Bladder microvascular endothelial cell (primary cell): ENCODE measurements around the gene STX16. TPM values are rescaled to one million over a fixed set of nuclear protein-coding genes. Genes with fewer than 3 reads are reported as not detected.

Experiments used
- total RNA-seq: library from RNA; depleted of rRNA; stranded (reverse); fragments of >200 nt; gene quantifications from 2 replicates; pipeline ENCODE4 v1.2.3, GENCODE V29; 2014

Gene STX16
- 20.2 and 70.5 TPM in 2 replicates for total RNA-seq

GRCh38 chr20:58650776-58651558 lies at the start of gene STX16:
Gene STX16 (plus strand): TSS chr20:58651283. CDS start chr20:58652007, 724 bp downstream.

GRCh38 chr20:58692579-58693225 lies 41.6 kb downstream of the STX16 start, which contains the start of gene NPEPL1:
Gene NPEPL1 (plus strand): TSS chr20:58692800. CDS start chr20:58692901, 101 bp downstream.

Other genes starting within 250 kb of the STX16 start
- gene APCDD1L, start 135.9 kb upstream of the STX16 start, total RNA-seq = 0.13 TPM in 1 of 2 replicates, not detected in the other
- 20.8 and 22.3 TPM in 2 replicates for gene NPEPL1, start 41.5 kb downstream of the STX16 start, total RNA-seq
- gene GNAS-AS1, start 199.6 kb downstream of the STX16 start, total RNA-seq = 0.13 TPM in 1 of 2 replicates, not detected in the other
- gene GNAS, start 201.4 kb downstream of the STX16 start, total RNA-seq = 337 and 622 TPM in 2 replicates